HCEC 1CT (cell line): ENCODE measurements around the gene CABP4.
"Not testable (repeated sequence)": the region's sequence is repeated elsewhere in the genome, so short reads cannot be mapped to it uniquely, and the experiment has no call there.

Experiments
- DNase-seq: peaks from one replicate; pipeline ENCODE4 v3.0.0-alpha.2; 2017

The CABP4 gene

GRCh38 chr11:67483831-67484665 lies 28.9 kb downstream of the CABP4 start:
- DNase-seq, result no peak

GRCh38 chr11:67484847-67485311 lies 29.7 kb downstream of the CABP4 start:
- no peak for DNase-seq

- not testable (repeated sequence) for DNase-seq
Observed at GRCh38 chr11:67485873-67486361, 30.8 kb downstream of the CABP4 start.

GRCh38 chr11:67486481-67487195 lies 31.5 kb downstream of the CABP4 start:
- DNase-seq, result no peak

GRCh38 chr11:67489203-67489884 lies 34.2 kb downstream of the CABP4 start:
- no peak for DNase-seq

- no peak for DNase-seq
Observed at GRCh38 chr11:67489885-67490726, 35.0 kb downstream of the CABP4 start.

GRCh38 chr11:67490727-67491065 lies 35.5 kb downstream of the CABP4 start:
- DNase-seq, result no peak

- DNase-seq, result no peak
Observed at GRCh38 chr11:67491276-67492068, 36.3 kb downstream of the CABP4 start.

GRCh38 chr11:67492069-67492727 lies 37.0 kb downstream of the CABP4 start:
- no peak for DNase-seq

GRCh38 chr11:67492801-67493547 lies 37.8 kb downstream of the CABP4 start:
- no peak for DNase-seq

- DNase-seq, result no peak
Observed at GRCh38 chr11:67493548-67494370, 38.6 kb downstream of the CABP4 start.

GRCh38 chr11:67494371-67495233 lies 39.4 kb downstream of the CABP4 start:
- DNase-seq, result no peak

GRCh38 chr11:67495234-67496005 lies 40.3 kb downstream of the CABP4 start:
- no peak for DNase-seq

- no peak for DNase-seq
Observed at GRCh38 chr11:67496113-67496512, 41.0 kb downstream of the CABP4 start.

GRCh38 chr11:67497656-67498291 lies 42.6 kb downstream of the CABP4 start:
- DNase-seq, result no peak

GRCh38 chr11:67498544-67498972 lies 43.4 kb downstream of the CABP4 start:
- DNase-seq, result no peak
